ENCODE data around the gene GPR27. TPM values are rescaled to one million over a fixed set of nuclear protein-coding genes. Genes with fewer than 3 reads are reported as not detected.

GPR27 gene
- total and polyA plus RNA-seq, 2 donors = 2.7 to 3.3 TPM

- H3K27ac ChIP-seq (ENCODE audit: low read depth) = no peak within 1 kb of the TSS
- DNase-seq (ENCODE audit: extremely low spot score) = no peak
- under 1% methylated on average over 89 of the region's 89 CpGs for WGBS
- peak within 1 kb of the TSS; percentile 38 for H3K4me3 ChIP-seq (ENCODE audit: low read depth, low read length)
- H3K4me1 ChIP-seq (ENCODE audit: insufficient read depth) = peaks cover 2% of the 10 kb centered on the region
- no peaks in the 10 kb centered on the region for H3K36me3 ChIP-seq (ENCODE audit: insufficient read depth)
These were observed 31.4 kb downstream of the GPR27 start, which contains the start of gene PROK2 for GRCh38 chr3:71784914-71785531. Gene PROK2 (minus strand): TSS chr3:71785148. CDS start chr3:71785052, 96 bp downstream.

GRCh38 chr3:71785532-71786216 is 32.0 kb downstream of the GPR27 start:
- no peaks in the 10 kb centered on the region for H3K36me3 ChIP-seq (ENCODE audit: insufficient read depth)
- H3K4me3 ChIP-seq (ENCODE audit: low read depth, low read length) = peak overlapping the region; percentile 38
- peaks cover 2% of the 10 kb centered on the region for H3K4me1 ChIP-seq (ENCODE audit: insufficient read depth)
- 13% methylated on average over 28 of the region's 28 CpGs for WGBS
- no peak for DNase-seq (ENCODE audit: extremely low spot score)
- no peak overlapping the region for H3K27ac ChIP-seq (ENCODE audit: low read depth)

GRCh38 chr3:71786217-71786549 is 32.5 kb downstream of the GPR27 start:
- DNase-seq (ENCODE audit: extremely low spot score) = no peak
- no peaks in the 10 kb centered on the region for H3K36me3 ChIP-seq (ENCODE audit: insufficient read depth)
- WGBS = 42% methylated on average over 8 of the region's 8 CpGs
- H3K4me3 ChIP-seq (ENCODE audit: low read depth, low read length) = no peak overlapping the region
- peaks cover 2% of the 10 kb centered on the region for H3K4me1 ChIP-seq (ENCODE audit: insufficient read depth)
- no peak overlapping the region for H3K27ac ChIP-seq (ENCODE audit: low read depth)

GRCh38 chr3:71786551-71786950 is 32.9 kb downstream of the GPR27 start:
- 59% methylated on average over 6 of the region's 6 CpGs for WGBS
- no peak for DNase-seq (ENCODE audit: extremely low spot score)
- Histone ChIP-seq H3K27ac (ENCODE audit: low read depth) (no peak overlapping the region), H3K4me1 (ENCODE audit: insufficient read depth) (peaks cover 2% of the 10 kb centered on the region), H3K4me3 (ENCODE audit: low read depth, low read length) (no peak overlapping the region), H3K36me3 (ENCODE audit: insufficient read depth) (no peaks in the 10 kb centered on the region)

GRCh38 chr3:71787851-71788405 is 34.3 kb downstream of the GPR27 start:
- DNase-seq (ENCODE audit: extremely low spot score) = no peak

GRCh38 chr3:71789922-71790321 is 36.3 kb downstream of the GPR27 start:
- DNase-seq (ENCODE audit: extremely low spot score) = no peak
- whole genome bisulfite sequencing = 88% methylated on average over 1 of the region's 1 CpG
- Histone ChIP-seq H3K4me3 (ENCODE audit: low read depth, low read length) (no peak overlapping the region), H3K4me1 (ENCODE audit: insufficient read depth) (peaks cover 2% of the 10 kb centered on the region), H3K27ac (ENCODE audit: low read depth) (no peak overlapping the region), H3K36me3 (ENCODE audit: insufficient read depth) (no peaks in the 10 kb centered on the region)

More at GRCh38 chr3:71787851-71788405, 34.3 kb downstream of the GPR27 start:
- Histone ChIP-seq H3K27ac (ENCODE audit: low read depth) (no peak overlapping the region), H3K4me3 (ENCODE audit: low read depth, low read length) (no peak overlapping the region), H3K4me1 (ENCODE audit: insufficient read depth) (peaks cover 2% of the 10 kb centered on the region), H3K36me3 (ENCODE audit: insufficient read depth) (no peaks in the 10 kb centered on the region)
- 89% methylated on average over 7 of the region's 7 CpGs for WGBS

- 65% methylated on average over 1 of the region's 1 CpG for WGBS
- no peaks in the 10 kb centered on the region for H3K4me1 ChIP-seq (ENCODE audit: insufficient read depth)
- DNase-seq (ENCODE audit: extremely low spot score) = no peak
- H3K27ac ChIP-seq (ENCODE audit: low read depth) = no peak overlapping the region
- no peak overlapping the region for H3K4me3 ChIP-seq (ENCODE audit: low read depth, low read length)
- no peaks in the 10 kb centered on the region for H3K36me3 ChIP-seq (ENCODE audit: insufficient read depth)
These were observed 38.0 kb downstream of the GPR27 start for GRCh38 chr3:71791634-71792033.

GRCh38 chr3:71796290-71796689 is 42.6 kb downstream of the GPR27 start:
- no peak for DNase-seq (ENCODE audit: extremely low spot score)
- Histone ChIP-seq H3K4me1 (ENCODE audit: insufficient read depth) (no peaks in the 10 kb centered on the region), H3K36me3 (ENCODE audit: insufficient read depth) (no peaks in the 10 kb centered on the region), H3K27ac (ENCODE audit: low read depth) (no peak overlapping the region), H3K4me3 (ENCODE audit: low read depth, low read length) (no peak overlapping the region)
- 83% methylated on average over 3 of the region's 3 CpGs for WGBS

- Histone ChIP-seq H3K4me3 (ENCODE audit: low read depth, low read length) (no peak overlapping the region), H3K27ac (ENCODE audit: low read depth) (no peak overlapping the region), H3K36me3 (ENCODE audit: insufficient read depth) (no peaks in the 10 kb centered on the region), H3K4me1 (ENCODE audit: insufficient read depth) (no peaks in the 10 kb centered on the region)
- 90% methylated on average over 7 of the region's 7 CpGs for WGBS
- DNase-seq (ENCODE audit: extremely low spot score) = no peak
These were observed 43.8 kb downstream of the GPR27 start for GRCh38 chr3:71797455-71797854.

GRCh38 chr3:71800023-71800422 is 46.4 kb downstream of the GPR27 start:
- no peak overlapping the region for H3K4me3 ChIP-seq (ENCODE audit: low read depth, low read length)
- no peak for DNase-seq (ENCODE audit: extremely low spot score)
- WGBS = 51% methylated on average over 3 of the region's 3 CpGs
- H3K27ac ChIP-seq (ENCODE audit: low read depth) = no peak overlapping the region
- no peaks in the 10 kb centered on the region for H3K36me3 ChIP-seq (ENCODE audit: insufficient read depth)
- no peaks in the 10 kb centered on the region for H3K4me1 ChIP-seq (ENCODE audit: insufficient read depth)

GRCh38 chr3:71801986-71802385 is 48.3 kb downstream of the GPR27 start:
- Histone ChIP-seq H3K36me3 (ENCODE audit: insufficient read depth) (no peaks in the 10 kb centered on the region), H3K27ac (ENCODE audit: low read depth) (no peak overlapping the region), H3K4me1 (ENCODE audit: insufficient read depth) (no peaks in the 10 kb centered on the region), H3K4me3 (ENCODE audit: low read depth, low read length) (no peak overlapping the region)
- WGBS = 94% methylated on average over 2 of the region's 2 CpGs
- DNase-seq (ENCODE audit: extremely low spot score) = no peak

- WGBS = 89% methylated on average over 3 of the region's 3 CpGs
These were observed 49.6 kb downstream of the GPR27 start for GRCh38 chr3:71803248-71803647.

GRCh38 chr3:71805199-71805598 is 51.5 kb downstream of the GPR27 start:
- DNase-seq (ENCODE audit: extremely low spot score) = no peak
- H3K27ac ChIP-seq (ENCODE audit: low read depth) = no peak overlapping the region
- WGBS = 93% methylated on average over 3 of the region's 3 CpGs
- H3K4me3 ChIP-seq (ENCODE audit: low read depth, low read length) = no peak overlapping the region
- H3K36me3 ChIP-seq (ENCODE audit: insufficient read depth) = no peaks in the 10 kb centered on the region
- no peaks in the 10 kb centered on the region for H3K4me1 ChIP-seq (ENCODE audit: insufficient read depth)

More at GRCh38 chr3:71803248-71803647, 49.6 kb downstream of the GPR27 start:
- Histone ChIP-seq H3K36me3 (ENCODE audit: insufficient read depth) (no peaks in the 10 kb centered on the region), H3K27ac (ENCODE audit: low read depth) (no peak overlapping the region), H3K4me3 (ENCODE audit: low read depth, low read length) (no peak overlapping the region), H3K4me1 (ENCODE audit: insufficient read depth) (no peaks in the 10 kb centered on the region)
- no peak for DNase-seq (ENCODE audit: extremely low spot score)

- H3K27ac ChIP-seq (ENCODE audit: low read depth) = no peak overlapping the region
- H3K4me3 ChIP-seq (ENCODE audit: low read depth, low read length) = no peak overlapping the region
- 89% methylated on average over 2 of the region's 2 CpGs for WGBS
- DNase-seq (ENCODE audit: extremely low spot score) = no peak
- no peaks in the 10 kb centered on the region for H3K36me3 ChIP-seq (ENCODE audit: insufficient read depth)
- no peaks in the 10 kb centered on the region for H3K4me1 ChIP-seq (ENCODE audit: insufficient read depth)
These were observed 52.0 kb downstream of the GPR27 start for GRCh38 chr3:71805691-71806090.
